Left lobe of liver (tissue), 2 donors: ENCODE data around the gene FAM47A. TPM values are rescaled to one million over a fixed set of nuclear protein-coding genes. Genes with fewer than 3 reads are reported as not detected.

Experiments used
- ATAC-seq: fragments of 200-7000 bp; cut with Tn5 transposase; one replicate; pipeline ENCODE4 v1.9.1; 2020; ENCODE audit warnings: mild to moderate bottlenecking, moderate library complexity
- DNase-seq: peaks from one replicate; pipeline ENCODE4 v3.0.0-alpha.2; 2020; ENCODE audit warnings: low spot score
- total RNA-seq: library from RNA; stranded (reverse); gene quantifications from one replicate; pipeline ENCODE4 v1.2.1, GENCODE V29; 2021
- donor health status: DM: no; HTN: no; CAD: no; lungs with moderate emphysema.
- donor health status: DM: no; HTN: yes; CAD: no.

The FAM47A gene
- total RNA-seq, result not detected

- ATAC-seq, result no peak
- DNase-seq, result no peak
These were observed at the start of gene FAM47A for GRCh38 chrX:34132028-34132427. Gene FAM47A (minus strand): TSS chrX:34132314. CDS start chrX:34132278, 36 bp downstream.

DNA sequence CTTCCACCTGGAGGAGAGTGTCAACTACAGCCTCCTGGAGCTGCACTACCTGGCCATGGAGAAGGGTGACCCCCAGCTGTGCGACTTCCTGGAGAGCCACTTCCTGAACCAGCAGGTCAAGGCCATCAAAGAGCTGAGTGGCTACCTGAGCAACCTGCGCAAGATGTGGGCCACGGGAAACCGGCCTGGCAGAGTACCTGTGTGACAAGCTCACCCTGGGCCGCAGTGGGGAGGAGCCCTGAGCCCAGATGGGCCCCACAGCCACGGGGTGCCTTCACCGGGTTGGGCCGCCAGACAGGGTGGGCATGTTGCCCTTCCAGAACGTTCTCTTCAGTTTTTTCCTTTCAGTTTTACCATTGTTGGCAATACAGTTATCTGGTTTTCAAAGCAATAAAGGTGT lies 15.2 kb upstream of the FAM47A start:
- DNase-seq (no peak), ATAC-seq (no peak)

GRCh38 chrX:34146906-34147305 lies 14.8 kb upstream of the FAM47A start:
- no peak for ATAC-seq
- DNase-seq, result no peak

DNA sequence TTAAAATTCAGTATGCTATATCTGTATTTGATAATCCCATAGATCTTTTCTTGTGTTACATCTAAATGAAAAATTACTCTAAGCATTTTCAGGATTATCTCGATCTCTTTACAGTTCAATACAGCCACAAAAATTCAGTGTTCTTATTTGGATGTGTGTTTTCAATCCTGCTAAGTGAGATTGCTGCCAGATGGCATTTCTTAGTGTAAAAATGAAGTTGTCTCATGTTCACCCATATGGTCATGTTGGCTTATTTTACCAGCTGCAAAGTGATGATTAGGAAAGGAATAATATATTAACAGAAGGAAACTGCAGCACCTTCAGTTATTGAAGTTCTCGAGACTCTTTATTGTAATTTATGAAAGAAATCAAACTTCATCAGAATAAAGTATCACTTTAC lies 12.1 kb upstream of the FAM47A start:
- DNase-seq (no peak), ATAC-seq (no peak)

GRCh38 chrX:34140816-34141215 lies 8.7 kb upstream of the FAM47A start:
- no peak for ATAC-seq
- DNase-seq, result no peak

DNA sequence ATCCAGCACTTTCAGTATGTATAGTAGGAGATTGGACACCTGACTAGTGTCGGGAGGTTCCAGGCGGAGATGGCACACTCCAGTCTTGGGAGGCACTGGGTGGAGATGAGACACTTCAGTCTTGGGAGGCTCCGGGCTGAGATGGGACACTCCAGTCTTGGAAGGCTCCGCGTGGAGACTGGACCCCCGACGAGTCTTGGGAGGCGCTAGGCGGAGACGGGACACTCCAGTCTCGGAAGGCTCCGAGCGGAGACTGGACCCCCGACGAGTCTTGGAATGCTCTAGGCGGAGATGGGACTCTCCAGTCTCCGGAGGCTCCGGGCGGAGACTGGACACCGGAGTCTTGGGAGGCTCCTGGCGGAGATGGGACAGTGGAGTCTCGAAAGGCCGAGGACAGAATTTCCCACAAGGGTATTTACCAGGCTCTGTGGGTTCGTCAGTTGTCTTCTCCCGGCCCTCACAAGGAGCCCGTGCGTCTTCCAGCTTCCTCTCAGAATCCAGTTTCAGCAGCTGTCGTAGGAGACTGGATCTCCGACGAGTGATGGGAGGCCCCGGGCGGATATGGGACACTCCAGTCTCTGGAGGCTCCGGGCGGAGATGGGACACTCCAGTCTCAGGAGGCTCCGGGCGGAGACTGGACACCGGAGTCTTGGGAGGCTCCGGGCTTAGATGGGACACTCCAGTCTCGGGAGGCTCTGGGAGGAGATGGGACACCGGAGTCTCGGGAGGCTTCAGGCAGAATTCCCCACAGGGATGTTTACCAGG lies 952 bp downstream of the FAM47A start:
- ATAC-seq, result no peak
- DNase-seq, result no peak

DNA sequence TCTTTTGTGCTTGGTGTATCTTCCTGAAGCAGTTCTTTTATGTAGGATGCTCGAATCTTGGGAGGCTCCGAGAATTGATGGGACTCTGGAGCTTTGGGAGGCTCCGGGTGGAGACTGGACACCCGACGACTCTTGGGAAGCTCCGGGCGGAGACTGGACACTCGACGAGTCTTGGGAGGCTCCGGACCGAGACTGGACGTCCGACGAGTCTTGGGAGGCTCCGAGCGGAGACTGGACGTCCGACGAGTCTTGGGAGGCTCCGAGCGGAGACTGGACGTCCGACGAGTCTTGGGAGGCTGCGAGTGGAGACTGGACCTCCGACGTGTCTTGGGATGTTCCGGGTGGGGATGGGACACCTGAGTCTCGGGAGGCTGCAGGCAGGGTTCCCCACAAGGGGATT lies 1.6 kb downstream of the FAM47A start:
- DNase-seq, result no peak
- ATAC-seq, result no peak

DNA sequence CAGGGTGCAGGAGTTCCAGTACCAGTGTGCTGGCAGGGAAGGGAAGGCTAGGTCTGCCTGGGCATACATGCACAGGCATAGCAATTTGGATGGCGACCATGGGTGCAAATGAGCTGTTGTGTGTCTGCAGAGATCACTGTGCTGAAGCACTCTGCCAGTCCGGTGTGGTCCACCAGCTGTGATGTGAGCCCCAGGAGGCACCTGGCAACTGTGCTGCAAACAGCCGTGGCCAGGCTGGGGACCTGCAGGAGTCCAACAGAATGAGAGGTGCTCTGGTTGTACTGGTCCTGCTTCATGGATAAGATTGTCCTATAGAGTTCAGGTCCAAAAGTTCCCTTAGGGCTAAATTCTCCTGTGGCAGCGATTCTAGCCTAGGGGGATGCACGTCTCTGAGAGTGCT lies 6.1 kb downstream of the FAM47A start:
- DNase-seq, result no peak

DNA sequence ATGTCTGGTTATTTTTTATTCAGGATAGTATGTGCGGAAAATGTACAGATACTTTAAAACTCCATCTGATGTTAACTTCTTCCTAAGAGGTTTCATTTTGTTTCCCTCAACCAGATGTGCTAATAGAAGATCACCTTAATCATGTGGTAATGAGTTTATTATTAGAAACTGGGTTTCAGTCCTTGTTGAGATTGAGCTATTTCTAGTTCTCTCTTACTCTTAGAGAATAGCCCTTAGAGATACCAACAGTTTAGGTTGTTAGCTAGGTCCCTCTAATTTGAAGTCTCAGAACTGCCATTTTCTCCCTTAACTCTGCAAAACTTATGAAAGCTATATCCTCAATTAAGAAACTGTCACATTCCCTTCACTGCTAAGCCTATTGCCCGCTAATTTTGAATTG lies 13.0 kb downstream of the FAM47A start:
- ATAC-seq (no peak), DNase-seq (no peak)

More for the DNA sequence above, 6.1 kb downstream of the FAM47A start:
- ATAC-seq, result no peak

DNA sequence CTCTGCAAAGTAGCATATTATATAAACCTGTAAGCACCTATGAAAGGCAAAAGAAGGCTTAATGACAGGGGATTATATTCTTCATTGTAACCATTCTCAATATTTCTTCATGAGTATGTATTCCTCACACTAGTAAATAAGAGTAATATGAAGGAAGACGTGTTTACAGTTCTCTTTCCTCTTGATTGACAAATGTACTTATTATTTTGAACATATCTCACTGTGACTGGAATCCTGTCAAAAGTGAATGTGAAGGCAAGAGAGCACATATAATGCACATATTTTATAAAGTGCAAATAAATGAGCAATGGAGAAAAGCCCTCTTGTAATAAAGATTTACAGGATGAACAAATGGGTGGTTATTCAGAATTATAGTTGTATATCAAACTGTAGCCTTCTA lies 19.7 kb downstream of the FAM47A start:
- DNase-seq (no peak), ATAC-seq (no peak)
